Thoracic aorta (tissue), 2 donors: Measurements from ENCODE around the gene TIGD6. TPM values are rescaled to one million over a fixed set of nuclear protein-coding genes. Genes with fewer than 3 reads are reported as not detected.

Source experiments
- ATAC-seq: fragments of 150-250 bp; one replicate; pipeline ENCODE4 v1.8.0; 2017; ENCODE audit warnings: low read depth; ENCODE audit not compliant: insufficient number of reproducible peaks, low FRiP score
- DNase-seq: peaks from one replicate; pipeline ENCODE4 v3.0.0-alpha.2; 2020; ENCODE audit warnings: low spot score
- H3K27ac ChIP-seq, 2 donors: fragments of 200-600 bp; sonication (generic); 1 replicate in 1 of 2; 2 replicates in 1 of 2; pipeline ENCODE4 v1.5.1; 2016; ENCODE audit warnings: mild to moderate bottlenecking in 2 of 2, moderate library complexity in 2 of 2
- H3K27me3 ChIP-seq: fragments of 200-600 bp; sonication (generic); replicated peaks from 2 replicates; pipeline ENCODE4 v1.6.0; 2016; ENCODE audit warnings: mild to moderate bottlenecking; ENCODE audit not compliant: insufficient read depth
- H3K36me3 ChIP-seq: fragments of 200-600 bp; sonication (generic); one replicate; pipeline ENCODE4 v1.5.1; 2016
- H3K4me1 ChIP-seq, 2 donors: fragments of 200-600 bp; sonication (generic); 1 replicate in 1 of 2; 2 replicates in 1 of 2; pipeline versions ENCODE4 v1.5.1 to v1.6.0; 2016; ENCODE audit warnings: low read depth in 2 of 2, mild to moderate bottlenecking in 1 of 2; ENCODE audit not compliant: control insufficient read depth in 1 of 2
- H3K4me3 ChIP-seq: fragments of 200-600 bp; sonication (generic); 2 replicates; pipeline ENCODE4 v1.5.1; 2016; ENCODE audit warnings: mild to moderate bottlenecking
- H3K9me3 ChIP-seq: fragments of 200-600 bp; sonication (generic); 2 replicates; pipeline ENCODE4 v1.5.1; 2016
- total RNA-seq, 2 donors: library from RNA; depleted of rRNA; stranded (reverse); fragments of >200 nt; gene quantifications; one replicate each; pipeline versions ENCODE4 v1.1.0 to v1.2.3, GENCODE V29; 2016
- TF ChIP-seq, protein P1 (sequence below): fragments of 200-600 bp; sonication (generic); IDR thresholded peaks from one replicate; pipeline ENCODE4 v1.5.1; 2019; ENCODE audit warnings: antibody characterized with exemption

Gene TIGD6
- total RNA-seq, result 10 to 100 TPM in 1 of 2 donors, 1 to 10 TPM in 1; 3.4 to 10.0 TPM

DNA sequence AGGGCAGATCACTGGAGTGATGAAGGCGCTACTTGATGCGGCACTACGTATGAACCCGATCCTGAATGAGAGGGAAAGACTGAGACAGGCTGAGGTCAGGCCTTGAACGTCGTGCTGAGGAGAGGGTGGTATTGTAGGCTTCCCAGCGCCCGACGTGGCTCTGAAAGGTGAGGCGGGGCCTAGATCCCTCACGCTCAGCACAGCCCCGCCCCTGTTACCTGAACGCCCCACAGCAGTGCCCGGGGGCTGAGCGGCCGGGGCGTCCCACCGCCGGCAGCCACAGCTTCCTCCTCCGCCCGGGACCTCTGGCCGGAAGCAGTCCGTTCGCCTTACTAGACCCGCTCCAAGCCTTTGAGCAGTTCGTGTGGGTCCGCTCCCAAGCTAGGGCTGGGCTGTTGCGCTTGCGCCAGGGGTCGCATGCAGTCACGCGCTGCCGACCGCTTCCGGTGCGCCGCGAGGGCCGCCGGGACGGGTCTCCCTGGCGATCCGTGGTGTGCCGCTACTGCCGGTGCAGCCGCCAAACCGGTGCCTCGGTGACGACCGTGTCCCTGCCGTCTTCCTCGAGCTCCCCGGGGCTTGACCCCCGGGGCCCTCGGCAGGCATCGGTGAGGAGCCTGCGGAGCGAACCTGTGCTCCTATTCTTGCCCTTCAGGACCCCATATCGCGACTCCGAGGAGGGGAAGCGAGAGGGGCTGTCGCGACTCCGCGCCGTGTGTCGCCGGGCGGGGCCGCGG, at the start of gene TIGD6, which contains the start of gene HMGXB3:
TIGD6 (minus strand) TSS at position 399 of the 734 bp plus-strand sequence. CDS start 4,306 bp downstream, outside the sequence.
HMGXB3 (plus strand) TSS at position 484 of the 734 bp plus-strand sequence. CDS start 4,114 bp downstream, outside the sequence.
- peak within 1 kb of the TSS; percentile 85 to 86 for H3K27ac ChIP-seq
- TF ChIP-seq, protein P1, sequence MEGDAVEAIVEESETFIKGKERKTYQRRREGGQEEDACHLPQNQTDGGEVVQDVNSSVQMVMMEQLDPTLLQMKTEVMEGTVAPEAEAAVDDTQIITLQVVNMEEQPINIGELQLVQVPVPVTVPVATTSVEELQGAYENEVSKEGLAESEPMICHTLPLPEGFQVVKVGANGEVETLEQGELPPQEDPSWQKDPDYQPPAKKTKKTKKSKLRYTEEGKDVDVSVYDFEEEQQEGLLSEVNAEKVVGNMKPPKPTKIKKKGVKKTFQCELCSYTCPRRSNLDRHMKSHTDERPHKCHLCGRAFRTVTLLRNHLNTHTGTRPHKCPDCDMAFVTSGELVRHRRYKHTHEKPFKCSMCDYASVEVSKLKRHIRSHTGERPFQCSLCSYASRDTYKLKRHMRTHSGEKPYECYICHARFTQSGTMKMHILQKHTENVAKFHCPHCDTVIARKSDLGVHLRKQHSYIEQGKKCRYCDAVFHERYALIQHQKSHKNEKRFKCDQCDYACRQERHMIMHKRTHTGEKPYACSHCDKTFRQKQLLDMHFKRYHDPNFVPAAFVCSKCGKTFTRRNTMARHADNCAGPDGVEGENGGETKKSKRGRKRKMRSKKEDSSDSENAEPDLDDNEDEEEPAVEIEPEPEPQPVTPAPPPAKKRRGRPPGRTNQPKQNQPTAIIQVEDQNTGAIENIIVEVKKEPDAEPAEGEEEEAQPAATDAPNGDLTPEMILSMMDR, result no peak
- DNase-seq, result peak; percentile 53
- peaks cover 7 to 38% of the 10 kb centered on the region in 2 donors for H3K4me1 ChIP-seq
- H3K27me3 ChIP-seq, result no peaks in the 10 kb centered on the region
- peaks cover 6% of the 10 kb centered on the region for H3K36me3 ChIP-seq
- peak within 1 kb of the TSS; percentile 85 for H3K4me3 ChIP-seq
- H3K9me3 ChIP-seq, result no peaks in the 10 kb centered on the region
- peak; percentile 55 for ATAC-seq

DNA sequence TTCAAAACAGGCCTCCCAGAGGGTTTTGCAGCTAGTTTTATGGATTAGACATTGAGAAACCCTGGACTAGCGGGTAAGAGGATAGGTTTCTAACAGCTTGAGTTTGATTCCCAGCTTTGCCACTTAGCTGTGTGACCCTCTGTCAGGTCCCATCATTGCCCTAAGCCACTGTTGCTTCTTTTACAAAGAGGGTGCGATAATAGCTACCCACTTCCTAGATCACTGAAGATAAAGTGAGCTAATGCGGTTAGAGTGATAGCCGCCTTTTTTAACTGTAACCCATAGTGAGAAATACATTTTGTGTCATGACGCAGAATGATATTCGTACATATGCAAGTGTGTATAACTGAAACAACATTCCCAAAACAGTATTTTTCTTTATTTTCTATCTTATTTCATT, 45.6 kb upstream of the TIGD6 start:
- H3K4me3 ChIP-seq, result no peak overlapping the region
- no peaks in the 10 kb centered on the region for H3K9me3 ChIP-seq
- TF ChIP-seq, protein P1, result no peak
- H3K27me3 ChIP-seq, result no peaks in the 10 kb centered on the region
- H3K36me3 ChIP-seq, result peaks cover 63% of the 10 kb centered on the region
- ATAC-seq (no peak), DNase-seq (no peak)
- H3K27ac ChIP-seq, result no peak overlapping the region
- peaks cover 6 to 12% of the 10 kb centered on the region in 2 donors for H3K4me1 ChIP-seq

DNA sequence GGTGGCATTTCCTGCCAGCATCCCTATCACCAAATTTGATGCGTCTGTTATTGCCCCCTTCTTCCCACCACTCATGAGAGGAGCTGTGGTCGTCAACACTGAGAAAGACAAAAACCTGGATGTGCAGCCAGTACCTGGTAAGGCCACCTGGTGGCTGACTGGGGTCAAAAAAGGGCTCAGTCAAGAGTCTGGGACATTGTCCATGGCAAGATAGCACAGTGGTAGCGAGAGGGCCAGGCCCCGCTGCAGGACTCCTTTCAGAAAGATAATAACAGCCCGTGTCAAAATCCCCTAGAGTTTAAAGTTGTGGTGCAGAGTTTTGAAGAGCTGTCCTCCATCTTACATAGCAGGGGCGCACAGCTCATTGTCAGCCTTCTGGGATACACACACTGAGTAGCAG, 45.1 kb upstream of the TIGD6 start:
- peaks cover 63% of the 10 kb centered on the region for H3K36me3 ChIP-seq
- TF ChIP-seq, protein P1, result no peak
- peaks cover 6 to 12% of the 10 kb centered on the region in 2 donors for H3K4me1 ChIP-seq
- H3K27me3 ChIP-seq, result no peaks in the 10 kb centered on the region
- H3K27ac ChIP-seq, result no peak overlapping the region
- no peaks in the 10 kb centered on the region for H3K9me3 ChIP-seq
- no peak overlapping the region for H3K4me3 ChIP-seq
- DNase-seq, result no peak
- ATAC-seq, result no peak

DNA sequence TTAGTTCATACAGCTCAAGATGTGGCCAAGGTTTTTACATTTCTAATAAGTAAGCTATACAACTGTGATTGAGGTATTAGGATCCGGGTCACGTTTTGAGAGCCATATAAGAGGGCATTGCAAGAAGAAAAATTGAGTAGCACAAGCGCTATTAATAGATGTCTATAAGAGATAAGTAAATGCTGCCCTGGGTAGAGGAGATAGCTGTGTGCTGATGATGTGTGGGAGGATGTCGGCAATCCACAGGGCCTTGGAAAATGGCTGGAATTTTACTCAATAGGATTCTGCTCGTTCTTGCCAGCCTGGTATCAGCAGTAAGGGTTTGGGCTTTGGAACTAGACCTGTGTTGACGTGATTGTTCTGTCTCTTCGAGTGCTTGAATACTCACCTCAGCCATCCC, 44.3 kb upstream of the TIGD6 start:
- Histone ChIP-seq H3K4me3 (no peak overlapping the region), H3K4me1 (peaks cover 6 to 12% of the 10 kb centered on the region in 2 donors), H3K27ac (no peak overlapping the region), H3K36me3 (peaks cover 59% of the 10 kb centered on the region), H3K9me3 (no peaks in the 10 kb centered on the region), H3K27me3 (no peaks in the 10 kb centered on the region)
- DNase-seq (no peak), ATAC-seq (no peak)
- TF ChIP-seq, protein P1, result no peak

DNA sequence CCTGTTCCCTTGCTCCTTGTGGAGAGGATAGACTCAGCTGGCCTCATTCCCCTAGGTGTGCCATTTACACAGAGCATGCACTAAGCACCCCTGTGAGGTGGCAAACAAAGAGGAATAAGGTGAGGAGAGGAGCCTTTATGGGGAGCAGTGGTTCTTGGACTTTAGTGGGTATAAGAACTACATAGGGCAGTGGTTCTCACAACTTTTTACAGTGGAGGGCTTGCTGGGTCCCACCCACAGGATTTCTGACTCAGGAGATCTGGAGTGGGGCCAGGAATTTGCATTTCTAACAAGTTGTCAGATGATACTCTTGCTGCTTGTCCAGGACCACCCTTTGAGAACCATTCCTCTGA, 43.9 kb upstream of the TIGD6 start:
- no peaks in the 10 kb centered on the region for H3K9me3 ChIP-seq
- peaks cover 55% of the 10 kb centered on the region for H3K36me3 ChIP-seq
- TF ChIP-seq, protein P1, result no peak
- peaks cover 6 to 12% of the 10 kb centered on the region in 2 donors for H3K4me1 ChIP-seq
- no peaks in the 10 kb centered on the region for H3K27me3 ChIP-seq
- ATAC-seq (no peak), DNase-seq (no peak)
- H3K4me3 ChIP-seq, result no peak overlapping the region
- H3K27ac ChIP-seq, result no peak overlapping the region
